Measurements from ENCODE around the gene ERC2.

DNA sequence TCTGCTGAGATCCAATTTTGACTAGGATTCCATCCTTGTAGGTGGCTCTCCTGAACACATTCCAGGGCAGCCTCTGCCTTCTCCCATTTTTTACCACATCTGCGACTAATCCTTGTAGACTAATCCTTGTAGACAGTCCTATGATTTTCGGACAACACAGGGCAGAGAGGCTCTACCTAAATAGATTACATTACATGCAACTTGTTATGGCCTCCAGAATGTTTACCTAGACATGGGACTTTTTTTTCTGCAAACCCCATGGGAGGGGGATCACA is 741.8 kb downstream of the ERC2 start:
- TF ChIP-seq, protein P1, sequence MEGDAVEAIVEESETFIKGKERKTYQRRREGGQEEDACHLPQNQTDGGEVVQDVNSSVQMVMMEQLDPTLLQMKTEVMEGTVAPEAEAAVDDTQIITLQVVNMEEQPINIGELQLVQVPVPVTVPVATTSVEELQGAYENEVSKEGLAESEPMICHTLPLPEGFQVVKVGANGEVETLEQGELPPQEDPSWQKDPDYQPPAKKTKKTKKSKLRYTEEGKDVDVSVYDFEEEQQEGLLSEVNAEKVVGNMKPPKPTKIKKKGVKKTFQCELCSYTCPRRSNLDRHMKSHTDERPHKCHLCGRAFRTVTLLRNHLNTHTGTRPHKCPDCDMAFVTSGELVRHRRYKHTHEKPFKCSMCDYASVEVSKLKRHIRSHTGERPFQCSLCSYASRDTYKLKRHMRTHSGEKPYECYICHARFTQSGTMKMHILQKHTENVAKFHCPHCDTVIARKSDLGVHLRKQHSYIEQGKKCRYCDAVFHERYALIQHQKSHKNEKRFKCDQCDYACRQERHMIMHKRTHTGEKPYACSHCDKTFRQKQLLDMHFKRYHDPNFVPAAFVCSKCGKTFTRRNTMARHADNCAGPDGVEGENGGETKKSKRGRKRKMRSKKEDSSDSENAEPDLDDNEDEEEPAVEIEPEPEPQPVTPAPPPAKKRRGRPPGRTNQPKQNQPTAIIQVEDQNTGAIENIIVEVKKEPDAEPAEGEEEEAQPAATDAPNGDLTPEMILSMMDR (IDR thresholded peaks at IDR 0.05): no peak
- TF ChIP-seq ZFX (IDR thresholded peaks at IDR 0.05; ENCODE audit: borderline replicate concordance): no peak

Measured in 22Rv1 (cell line).